Heart right ventricle (tissue), 16 donors: ENCODE results near the gene MYDGF. TPM values are rescaled to one million over a fixed set of nuclear protein-coding genes. Genes with fewer than 3 reads are reported as not detected.

Source experiments
- ATAC-seq, 8 donors: fragments of 200-7000 bp; cut with Tn5 transposase; one replicate each; pipeline ENCODE4 v1.9.1; 2020; ENCODE audit warnings: mild to moderate bottlenecking in 8 of 8, moderate library complexity in 8 of 8, moderate number of reproducible peaks in 1 of 8
- DNase-seq, 2 donors: peaks; one replicate each; pipeline ENCODE4 v3.0.0-alpha.2; 2020
- H3K27ac ChIP-seq, 10 donors: fragments of 200-600 bp; sonication (generic) in 2 of 10; one replicate each; pipeline versions ENCODE4 v1.5.0 to v1.8.0; 2020 to 2022; ENCODE audit warnings: mild to moderate bottlenecking in 3 of 10
- H3K27me3 ChIP-seq, 7 donors: fragments of 200-600 bp; one replicate each; pipeline ENCODE4 v1.8.0; 2021 to 2022; ENCODE audit warnings: mild to moderate bottlenecking in 2 of 7
- H3K36me3 ChIP-seq, 9 donors: fragments of 200-600 bp; sonication (generic) in 1 of 9; one replicate each; pipeline versions ENCODE4 v1.5.0 to v1.8.0; 2020 to 2022; ENCODE audit warnings: mild to moderate bottlenecking in 2 of 9
- H3K4me1 ChIP-seq, 9 donors: fragments of 200-600 bp; sonication (generic) in 1 of 9; one replicate each; pipeline versions ENCODE4 v1.5.0 to v1.8.0; 2020 to 2022; ENCODE audit warnings: mild to moderate bottlenecking in 4 of 9
- H3K4me3 ChIP-seq, 10 donors: fragments of 200-600 bp; sonication (generic) in 2 of 10; one replicate each; pipeline versions ENCODE4 v1.5.0 to v1.8.0; 2020 to 2022; ENCODE audit warnings: mild to moderate bottlenecking in 7 of 10, moderate library complexity in 2 of 10
- H3K9me3 ChIP-seq, 11 donors: fragments of 200-600 bp in 10 of 11; sonication (generic) in 2 of 11; one replicate each; pipeline versions ENCODE4 v1.5.0 to v1.8.0; 2013 to 2022; ENCODE audit warnings: mild to moderate bottlenecking in 2 of 11, control low read depth in 1 of 11, moderate library complexity in 1 of 11
- WGBS, 2 donors: extraction: QIAGEN DNeasy Blood & Tissue Kit; methylation state at CpG; one replicate each; pipeline ENCODE4 v1.1.7; 2013; ENCODE audit warnings: inconsistent platforms in 1 of 2; 5-methylcytosine and 5-hydroxymethylcytosine counted together
- intact Hi-C, 10 donors: fragments of 100-400 bp; cut with DNase I; formaldehyde crosslinking; loops; one replicate each; pipeline versions ENCODE4 v1.11.1 to v1.14.2; 2022
- polyA plus RNA-seq, 2 donors: library from polyadenylated mRNA; stranded (reverse); fragments of 200-250 nt; gene quantifications; one replicate each; pipeline ENCODE4 v1.2.3, GENCODE V29; 2013
- total RNA-seq, 10 donors: library from RNA; stranded (reverse); fragmentation: NEBNext Ultra II Directional in 3 of 10; extraction: Animal tissue kit (Norgen Biotek cat#: 25700) in 3 of 10; gene quantifications; one replicate each; pipeline versions ENCODE4 v1.2.1 to v1.2.4, GENCODE V29; 2021 to 2023
- TF ChIP-seq, protein P1 (sequence below), 9 donors: fragments of 200-600 bp; sonication (generic) in 2 of 9; IDR thresholded peaks; one replicate each; pipeline versions ENCODE4 v1.5.0 to v1.8.0; 2021 to 2022; ENCODE audit warnings: antibody characterized with exemption in 9 of 9, mild to moderate bottlenecking in 5 of 9, moderate library complexity in 1 of 9
- donor health status: Arrhythmogenic right ventricular cardiomyopathy.
- donor health status: ischemic (EF 13 %, LVEDD 7.1; RV severe dilation, severe dysfunction).
- donor health status: healthy with polysubstance abuse.
- donor health status: DM: no; HTN: yes; CAD: no.
- donor health status: DM: no; HTN: no; CAD: no.
- donor health status: ischemic (EF 25% LVEDD 6.9; RV normal size, moderate dysfunction).
- donor health status: ischemic (EF 25% LVEDD 5.7; RV mildly dilated, moderate dysfunction).
- donor health status: healthy.
- donor health status: DM: yes; HTN: yes; CAD: no.
- donor health status: Ischemic cardiomyopathy.
- donor health status: ischemic (EF 35%, LVEDD 5.7; RV mildly dilated, moderate dysfunction).
- donor health status: nonischemic (EF 11% LVEDD 7.7; RV severe dilation, severe dysfunction).
- donor health status: DM: yes; HTN: yes; CAD: no.
- donor health status: PGD.
- donor health status: ischemic (EF 29% LVEDD 5.4; RV normal size, mild dysfunction).
- donor health status: nonischemic (EF 23%, LVEDD 6.1; RV moderate dilation, normal function).

The MYDGF gene
- total and polyA plus RNA-seq, 12 donors, result 14.2 to 211 (median 25.3) TPM

- intact Hi-C loops, result no loop called here
- H3K27ac ChIP-seq, result no peak overlapping the region
- no peaks in the 10 kb centered on the region for H3K9me3 ChIP-seq
- H3K27me3 ChIP-seq, result no peaks in the 10 kb centered on the region
- H3K4me1 ChIP-seq, result peaks cover 0 to 21% (median 2%) of the 10 kb centered on the region in 9 donors
- H3K4me3 ChIP-seq, result no peak overlapping the region
- DNase-seq (no peak), ATAC-seq (no peak)
- TF ChIP-seq, protein P1, sequence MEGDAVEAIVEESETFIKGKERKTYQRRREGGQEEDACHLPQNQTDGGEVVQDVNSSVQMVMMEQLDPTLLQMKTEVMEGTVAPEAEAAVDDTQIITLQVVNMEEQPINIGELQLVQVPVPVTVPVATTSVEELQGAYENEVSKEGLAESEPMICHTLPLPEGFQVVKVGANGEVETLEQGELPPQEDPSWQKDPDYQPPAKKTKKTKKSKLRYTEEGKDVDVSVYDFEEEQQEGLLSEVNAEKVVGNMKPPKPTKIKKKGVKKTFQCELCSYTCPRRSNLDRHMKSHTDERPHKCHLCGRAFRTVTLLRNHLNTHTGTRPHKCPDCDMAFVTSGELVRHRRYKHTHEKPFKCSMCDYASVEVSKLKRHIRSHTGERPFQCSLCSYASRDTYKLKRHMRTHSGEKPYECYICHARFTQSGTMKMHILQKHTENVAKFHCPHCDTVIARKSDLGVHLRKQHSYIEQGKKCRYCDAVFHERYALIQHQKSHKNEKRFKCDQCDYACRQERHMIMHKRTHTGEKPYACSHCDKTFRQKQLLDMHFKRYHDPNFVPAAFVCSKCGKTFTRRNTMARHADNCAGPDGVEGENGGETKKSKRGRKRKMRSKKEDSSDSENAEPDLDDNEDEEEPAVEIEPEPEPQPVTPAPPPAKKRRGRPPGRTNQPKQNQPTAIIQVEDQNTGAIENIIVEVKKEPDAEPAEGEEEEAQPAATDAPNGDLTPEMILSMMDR (IDR thresholded peaks at IDR 0.05), result no peak
- peaks cover 3 to 99% (median 61%) of the 10 kb centered on the region in 9 donors for H3K36me3 ChIP-seq
- WGBS, 2 donors, result 87 to 90% methylated on average over 11 of the region's 11 CpGs
Measured at GRCh38 chr19:4700693-4700970, 30.5 kb upstream of the MYDGF start.

GRCh38 chr19:4699826-4700692, 29.9 kb upstream of the MYDGF start:
- Histone ChIP-seq H3K4me3 (no peak overlapping the region), H3K36me3 (peaks cover 3 to 99% (median 61%) of the 10 kb centered on the region in 9 donors), H3K9me3 (no peaks in the 10 kb centered on the region), H3K27ac (no peak overlapping the region), H3K27me3 (no peaks in the 10 kb centered on the region), H3K4me1 (peaks cover 0 to 26% (median 3%) of the 10 kb centered on the region in 9 donors)
- intact Hi-C loops, result no loop called here
- TF ChIP-seq, protein P1 (IDR thresholded peaks at IDR 0.05), result no peak
- DNase-seq (no peak), ATAC-seq (no peak)
- 78 to 79% methylated on average over 33 of the region's 33 CpGs for WGBS, 2 donors

GRCh38 chr19:4697304-4697703, 27.2 kb upstream of the MYDGF start:
- intact Hi-C loops, result no loop called here
- Histone ChIP-seq H3K4me1 (peaks cover 0 to 41% (median 14%) of the 10 kb centered on the region in 9 donors), H3K9me3 (no peaks in the 10 kb centered on the region), H3K36me3 (peaks cover 5 to 100% (median 75%) of the 10 kb centered on the region in 9 donors), H3K27me3 (no peaks in the 10 kb centered on the region), H3K27ac (no peak overlapping the region), H3K4me3 (no peak overlapping the region)
- 92 to 97% methylated on average over 14 of the region's 14 CpGs for WGBS, 2 donors
- DNase-seq (no peak), ATAC-seq (no peak)
- TF ChIP-seq, protein P1 (IDR thresholded peaks at IDR 0.05), result no peak

GRCh38 chr19:4695224-4695731, 25.1 kb upstream of the MYDGF start:
- ATAC-seq, result peak; percentile 39 to 73 (median 53)
- intact Hi-C loops, result no loop called here
- TF ChIP-seq, protein P1 (IDR thresholded peaks at IDR 0.05), result no peak
- H3K4me3 ChIP-seq, result no peak overlapping the region
- no peaks in the 10 kb centered on the region for H3K27me3 ChIP-seq
- no peak for DNase-seq
- no peaks in the 10 kb centered on the region for H3K9me3 ChIP-seq
- 66 to 71% methylated on average over 19 of the region's 19 CpGs for WGBS, 2 donors
- peaks cover 0 to 42% (median 14%) of the 10 kb centered on the region in 9 donors for H3K4me1 ChIP-seq
- H3K36me3 ChIP-seq, result peaks cover 0 to 98% (median 67%) of the 10 kb centered on the region in 9 donors
- H3K27ac ChIP-seq, result peak overlapping the region in 9 of 10 donors; percentile 41 to 92 (median 78)
